ENCODE measurements around the gene PANK4. TPM values are rescaled to one million over a fixed set of nuclear protein-coding genes. Genes with fewer than 3 reads are reported as not detected.

PANK4 gene
- total RNA-seq, 1 donor from 2014 or later = 42.5 TPM

GRCh38 chr1:2564006-2564814 is 37.8 kb upstream of the PANK4 start:
- H3K4me1 Mint-ChIP-seq (ENCODE audit: low read depth) = peaks cover 8% of the 10 kb centered on the region
- TF ChIP-seq CTCF (IDR thresholded peaks at IDR 0.05; ENCODE audit: unreplicated experiment) = no peak
- H3K9me3 Mint-ChIP-seq (ENCODE audit: low read depth) = no peaks in the 10 kb centered on the region
- peaks cover 4% of the 10 kb centered on the region for H3K27me3 Mint-ChIP-seq
- peak; percentile 8 for DNase-seq (ENCODE audit: low spot score, unreplicated experiment)
- peak overlapping the region; percentile 20 for H3K27ac Mint-ChIP-seq
- H3K4me3 Mint-ChIP-seq (ENCODE audit: low read depth) = no peak overlapping the region
- no peaks in the 10 kb centered on the region for H3K36me3 Mint-ChIP-seq (ENCODE audit: insufficient read depth)

DNA sequence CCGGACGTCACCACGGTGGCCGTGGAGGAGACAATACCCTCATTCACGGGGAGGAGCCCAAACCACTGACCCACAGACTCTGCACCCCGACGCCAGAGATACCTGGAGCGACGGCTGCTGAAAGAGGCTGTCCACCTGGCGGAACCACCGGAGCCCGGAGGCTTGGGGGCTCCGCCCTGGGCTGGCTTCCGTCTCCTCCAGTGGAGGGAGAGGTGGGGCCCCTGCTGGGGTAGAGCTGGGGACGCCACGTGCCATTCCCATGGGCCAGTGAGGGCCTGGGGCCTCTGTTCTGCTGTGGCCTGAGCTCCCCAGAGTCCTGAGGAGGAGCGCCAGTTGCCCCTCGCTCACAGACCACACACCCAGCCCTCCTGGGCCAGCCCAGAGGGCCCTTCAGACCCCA is 36.8 kb upstream of the PANK4 start:
- Mint-ChIP-seq H3K4me3 (ENCODE audit: low read depth) (no peak overlapping the region), H3K27ac (no peak overlapping the region), H3K27me3 (peaks cover 4% of the 10 kb centered on the region), H3K36me3 (ENCODE audit: insufficient read depth) (no peaks in the 10 kb centered on the region), H3K4me1 (ENCODE audit: low read depth) (peaks cover 8% of the 10 kb centered on the region), H3K9me3 (ENCODE audit: low read depth) (no peaks in the 10 kb centered on the region)
- peak; percentile 8 for DNase-seq (ENCODE audit: low spot score, unreplicated experiment)
- no peak for TF ChIP-seq CTCF (IDR thresholded peaks at IDR 0.05; ENCODE audit: unreplicated experiment)

- H3K36me3 Mint-ChIP-seq (ENCODE audit: insufficient read depth) = no peaks in the 10 kb centered on the region
- no peak overlapping the region for H3K4me3 Mint-ChIP-seq (ENCODE audit: low read depth)
- peak; percentile 9 for DNase-seq (ENCODE audit: low spot score, unreplicated experiment)
- peak; percentile 32 for TF ChIP-seq CTCF (IDR thresholded peaks at IDR 0.05; ENCODE audit: unreplicated experiment)
- no peaks in the 10 kb centered on the region for H3K9me3 Mint-ChIP-seq (ENCODE audit: low read depth)
- no peak overlapping the region for H3K27ac Mint-ChIP-seq
- H3K4me1 Mint-ChIP-seq (ENCODE audit: low read depth) = peaks cover 8% of the 10 kb centered on the region
- H3K27me3 Mint-ChIP-seq = peaks cover 4% of the 10 kb centered on the region
These were observed 35.8 kb upstream of the PANK4 start for GRCh38 chr1:2561898-2562895.

- H3K9me3 Mint-ChIP-seq (ENCODE audit: low read depth) = no peaks in the 10 kb centered on the region
- no peak for DNase-seq (ENCODE audit: low spot score, unreplicated experiment)
- no peaks in the 10 kb centered on the region for H3K36me3 Mint-ChIP-seq (ENCODE audit: insufficient read depth)
- no peak for TF ChIP-seq CTCF (IDR thresholded peaks at IDR 0.05; ENCODE audit: unreplicated experiment)
- H3K4me3 Mint-ChIP-seq (ENCODE audit: low read depth) = no peak overlapping the region
- no peak overlapping the region for H3K27ac Mint-ChIP-seq
- H3K27me3 Mint-ChIP-seq = peaks cover 5% of the 10 kb centered on the region
- H3K4me1 Mint-ChIP-seq (ENCODE audit: low read depth) = peaks cover 11% of the 10 kb centered on the region
These were observed 35.0 kb upstream of the PANK4 start for GRCh38 chr1:2561446-2561845.

Data from progenitor cell of endocrine pancreas (in vitro differentiated cells).